Measurements from ENCODE around the gene LSS.

- TF ChIP-seq CTCF (conservative IDR thresholded peaks at IDR 0.05; ENCODE audit: low read depth, low read length) (no peak), EZH2 (IDR thresholded peaks at IDR 0.05; ENCODE audit: low read length, unreplicated experiment) (no peak), EZH2phosphoT487 (IDR thresholded peaks at IDR 0.05; ENCODE audit: borderline replicate concordance, low read length) (no peak)
Observed at GRCh38 chr21:46274797-46275390, 46.3 kb upstream of the LSS start.
